A673 (cell line): ENCODE results near the gene HDGFL3.

ENCODE experiments used
- EZH2 ChIP-seq: fragments of 200-600 bp; sonication (generic); IDR thresholded peaks from 2 replicates; pipeline ENCODE4 v1.6.1; 2017; ENCODE audit warnings: borderline replicate concordance, low read depth, mild to moderate bottlenecking, mixed read lengths, antibody characterized with exemption, low read length; ENCODE audit not compliant: poor library complexity, severe bottlenecking
- TF ChIP-seq, protein P1 (sequence below): fragments of 300-800, 200-600 bp; sonication (generic); conservative IDR thresholded peaks from 2 replicates; pipeline ENCODE4 v1.5.1; 2017; ENCODE audit warnings: low read depth, mild to moderate bottlenecking, antibody characterized with exemption, low read length, moderate library complexity, mixed read lengths

DNA sequence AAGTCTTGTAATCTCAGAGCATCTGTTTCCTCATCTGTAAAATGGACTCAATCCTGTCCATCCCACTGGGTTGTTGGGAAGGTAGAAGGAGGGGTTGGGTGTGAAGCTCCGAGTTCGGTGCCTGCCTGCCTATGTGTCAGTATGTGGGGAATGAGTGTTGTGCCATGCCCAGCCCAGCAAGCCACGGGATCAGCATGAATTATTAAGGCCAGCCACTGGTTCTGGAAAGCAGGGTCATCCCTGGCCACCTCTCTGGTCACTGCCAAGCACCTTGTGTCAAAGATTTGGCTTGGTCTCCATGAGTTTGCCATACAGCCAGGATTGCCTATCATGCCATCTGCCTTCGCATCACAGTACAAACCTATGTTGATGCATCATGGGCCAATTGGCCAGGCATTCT, 88.7 kb downstream of the HDGFL3 start:
- no peak for TF ChIP-seq EZH2
- TF ChIP-seq, protein P1, sequence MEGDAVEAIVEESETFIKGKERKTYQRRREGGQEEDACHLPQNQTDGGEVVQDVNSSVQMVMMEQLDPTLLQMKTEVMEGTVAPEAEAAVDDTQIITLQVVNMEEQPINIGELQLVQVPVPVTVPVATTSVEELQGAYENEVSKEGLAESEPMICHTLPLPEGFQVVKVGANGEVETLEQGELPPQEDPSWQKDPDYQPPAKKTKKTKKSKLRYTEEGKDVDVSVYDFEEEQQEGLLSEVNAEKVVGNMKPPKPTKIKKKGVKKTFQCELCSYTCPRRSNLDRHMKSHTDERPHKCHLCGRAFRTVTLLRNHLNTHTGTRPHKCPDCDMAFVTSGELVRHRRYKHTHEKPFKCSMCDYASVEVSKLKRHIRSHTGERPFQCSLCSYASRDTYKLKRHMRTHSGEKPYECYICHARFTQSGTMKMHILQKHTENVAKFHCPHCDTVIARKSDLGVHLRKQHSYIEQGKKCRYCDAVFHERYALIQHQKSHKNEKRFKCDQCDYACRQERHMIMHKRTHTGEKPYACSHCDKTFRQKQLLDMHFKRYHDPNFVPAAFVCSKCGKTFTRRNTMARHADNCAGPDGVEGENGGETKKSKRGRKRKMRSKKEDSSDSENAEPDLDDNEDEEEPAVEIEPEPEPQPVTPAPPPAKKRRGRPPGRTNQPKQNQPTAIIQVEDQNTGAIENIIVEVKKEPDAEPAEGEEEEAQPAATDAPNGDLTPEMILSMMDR, result no peak
